HepG2 (cell line): ENCODE results near the gene SRP72. TPM values are rescaled to one million over a fixed set of nuclear protein-coding genes. Genes with fewer than 3 reads are reported as not detected.

ENCODE experiments used
- ARHGAP35 ChIP-seq: sonication (generic); formaldehyde crosslinking; IDR thresholded peaks from 2 replicates; pipeline ENCODE4 v1.9.0; 2022; ENCODE audit warnings: mild to moderate bottlenecking, inconsistent platforms, moderate library complexity, missing genetic modification reagents, borderline replicate concordance
- ERF ChIP-seq: IDR thresholded peaks from 2 replicates; pipeline ENCODE4 v1.6.1; 2018; ENCODE audit warnings: missing biosample characterization, missing genetic modification reagents
- HCFC1 ChIP-seq: fragments of 150-350 bp; IDR thresholded peaks from 2 replicates; pipeline ENCODE4 v1.6.1; 2014; ENCODE audit warnings: low read depth, low read length
- HNRNPLL ChIP-seq: fragments of 200-400 bp; formaldehyde crosslinking; IDR thresholded peaks from 2 replicates; pipeline ENCODE4 v1.6.1; 2017; ENCODE audit warnings: mild to moderate bottlenecking, low read depth, low read length; ENCODE audit not compliant: poor library complexity, severe bottlenecking
- MXD4 ChIP-seq: IDR thresholded peaks from 2 replicates; pipeline ENCODE4 v1.6.1; 2016; ENCODE audit warnings: mild to moderate bottlenecking, missing biosample characterization, missing genetic modification reagents
- NR3C1 ChIP-seq: sonication (generic); formaldehyde crosslinking; IDR thresholded peaks from 2 replicates; pipeline ENCODE4 v1.4.0; 2020; ENCODE audit warnings: missing genetic modification reagents
- SAP130 ChIP-seq: IDR thresholded peaks from 2 replicates; pipeline ENCODE4 v1.6.1; 2016; ENCODE audit warnings: low read depth
- SP140L ChIP-seq: sonication (generic); formaldehyde crosslinking; IDR thresholded peaks from 2 replicates; pipeline ENCODE4 v1.4.0; 2020; ENCODE audit warnings: missing genetic modification reagents, borderline replicate concordance
- SP5 ChIP-seq: IDR thresholded peaks from 2 replicates; pipeline ENCODE4 v1.6.1; 2016; ENCODE audit warnings: low read depth, borderline replicate concordance
- ZFP41 ChIP-seq: sonication (generic); formaldehyde crosslinking; IDR thresholded peaks from 2 replicates; pipeline ENCODE4 v1.4.0; 2020; ENCODE audit warnings: mild to moderate bottlenecking, missing genetic modification reagents, borderline replicate concordance
- ZNF337 ChIP-seq: sonication (generic); formaldehyde crosslinking; IDR thresholded peaks from 2 replicates; pipeline ENCODE4 v1.5.1; 2020; ENCODE audit warnings: missing genetic modification reagents, low read depth, mild to moderate bottlenecking, borderline replicate concordance
- ZNF550 ChIP-seq: sonication (generic); formaldehyde crosslinking; IDR thresholded peaks from 2 replicates; pipeline ENCODE4 v1.4.0; 2020; ENCODE audit warnings: mild to moderate bottlenecking, missing genetic modification reagents, borderline replicate concordance
- ZNF616 ChIP-seq: sonication (generic); formaldehyde crosslinking; IDR thresholded peaks from 2 replicates; pipeline ENCODE4 v1.5.0; 2020; ENCODE audit warnings: low read depth, mild to moderate bottlenecking, missing genetic modification reagents
- ZNF713 ChIP-seq: sonication (generic); formaldehyde crosslinking; IDR thresholded peaks from 2 replicates; pipeline ENCODE4 v1.4.0; 2020; ENCODE audit warnings: mild to moderate bottlenecking, missing genetic modification reagents
- polyA plus RNA-seq, 8 experiments: library from polyadenylated mRNA; depleted of rRNA in 3 of 8; stranded (reverse) in 7 of 8; unstranded in 1 of 8; fragments of >200 nt; fragmentation: Illumina TruSeq in 4 of 8; extraction: Trizol in 4 of 8; gene quantifications; 2 replicates each; pipeline versions ENCODE4 v1.2.1 to v1.2.3, GENCODE V29; 2011 to 2016; ENCODE audit warnings: low read depth in 4 of 8, missing spikeins in 1 of 8, mixed read lengths in 1 of 8; ENCODE audit not compliant: insufficient read depth in 1 of 8
- total RNA-seq, 5 experiments: library from RNA; depleted of rRNA; stranded (reverse); fragments of >200 nt; fragmentation: Illumina TruSeq; extraction: Trizol; gene quantifications; 2 replicates each; pipeline ENCODE4 v1.2.3, GENCODE V29; 2016; ENCODE audit warnings: low read depth in 1 of 5
- TF ChIP-seq, protein P1 (sequence below), 2 experiments: sonication (generic) in 1 of 2; formaldehyde crosslinking in 1 of 2; IDR thresholded peaks; 2 replicates each; pipeline versions ENCODE4 v1.4.0 to v1.6.1; 2016 to 2020; ENCODE audit warnings: borderline replicate concordance in 1 of 2, low read depth in 1 of 2, mild to moderate bottlenecking in 1 of 2, missing genetic modification reagents in 1 of 2
- TF ChIP-seq, protein P2 (sequence below): sonication (generic); formaldehyde crosslinking; IDR thresholded peaks from 2 replicates; pipeline ENCODE4 v1.4.0; 2020; ENCODE audit warnings: missing genetic modification reagents
- TF ChIP-seq, protein P3 (sequence below): sonication (generic); formaldehyde crosslinking; IDR thresholded peaks from 2 replicates; pipeline ENCODE4 v1.4.0; 2020; ENCODE audit warnings: mild to moderate bottlenecking, missing genetic modification reagents
- TF ChIP-seq, protein P4 (sequence below): sonication (generic); formaldehyde crosslinking; IDR thresholded peaks from 2 replicates; pipeline ENCODE4 v1.5.1; 2020; ENCODE audit warnings: missing genetic modification reagents, mild to moderate bottlenecking, borderline replicate concordance
- TF ChIP-seq, protein P5 (sequence below): sonication (generic); formaldehyde crosslinking; IDR thresholded peaks from 2 replicates; pipeline ENCODE4 v1.4.0; 2020; ENCODE audit warnings: mild to moderate bottlenecking, missing genetic modification reagents

Gene SRP72
- total and polyA plus RNA-seq, 2 of the 13 experiments (the other 11 are each of a cell fraction or from before 2014, with no cell fraction given), result 64.9 to 75.6 TPM

DNA sequence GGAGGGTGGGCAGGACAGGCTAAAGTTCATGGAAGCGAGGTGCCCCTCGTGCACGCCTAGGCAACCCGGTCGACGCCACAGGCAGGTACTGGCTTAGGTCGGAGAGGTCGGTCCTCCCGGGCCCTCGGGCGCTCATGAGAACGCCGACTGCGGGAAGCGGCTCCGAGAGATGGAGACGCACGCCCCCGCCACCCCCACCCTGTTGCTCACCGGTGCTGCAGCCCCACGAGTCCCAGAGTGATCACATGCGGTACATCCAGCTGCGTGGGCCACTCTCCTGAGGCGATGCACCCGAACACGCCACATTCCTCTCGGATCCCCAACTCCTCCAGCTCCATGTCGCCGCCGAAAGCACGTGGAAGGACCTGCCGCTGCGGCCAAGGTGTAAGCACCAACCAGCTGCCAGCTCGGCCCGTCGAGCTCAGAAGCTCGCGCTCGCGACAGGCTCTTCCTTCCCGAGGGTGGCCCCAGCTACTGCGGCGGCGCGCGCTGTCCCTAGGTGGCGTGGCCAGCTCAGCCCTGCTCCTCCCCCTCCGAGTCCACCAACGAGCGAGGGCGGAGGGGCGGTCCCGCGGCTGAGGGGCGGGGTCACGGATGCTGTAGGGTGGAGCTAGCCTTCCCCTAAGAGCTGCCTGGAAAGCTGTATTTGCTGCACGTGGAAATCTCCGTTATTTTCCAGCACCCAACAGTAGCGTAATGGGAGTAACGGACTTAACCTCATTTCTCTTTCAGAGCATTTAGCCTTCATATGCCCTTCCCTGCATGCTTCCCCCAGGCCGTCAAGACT, 32.1 kb upstream of the SRP72 start, which contains the start of gene PPAT (continued):
- TF ChIP-seq, protein P1, sequence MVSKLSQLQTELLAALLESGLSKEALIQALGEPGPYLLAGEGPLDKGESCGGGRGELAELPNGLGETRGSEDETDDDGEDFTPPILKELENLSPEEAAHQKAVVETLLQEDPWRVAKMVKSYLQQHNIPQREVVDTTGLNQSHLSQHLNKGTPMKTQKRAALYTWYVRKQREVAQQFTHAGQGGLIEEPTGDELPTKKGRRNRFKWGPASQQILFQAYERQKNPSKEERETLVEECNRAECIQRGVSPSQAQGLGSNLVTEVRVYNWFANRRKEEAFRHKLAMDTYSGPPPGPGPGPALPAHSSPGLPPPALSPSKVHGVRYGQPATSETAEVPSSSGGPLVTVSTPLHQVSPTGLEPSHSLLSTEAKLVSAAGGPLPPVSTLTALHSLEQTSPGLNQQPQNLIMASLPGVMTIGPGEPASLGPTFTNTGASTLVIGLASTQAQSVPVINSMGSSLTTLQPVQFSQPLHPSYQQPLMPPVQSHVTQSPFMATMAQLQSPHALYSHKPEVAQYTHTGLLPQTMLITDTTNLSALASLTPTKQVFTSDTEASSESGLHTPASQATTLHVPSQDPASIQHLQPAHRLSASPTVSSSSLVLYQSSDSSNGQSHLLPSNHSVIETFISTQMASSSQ (IDR thresholded peaks at IDR 0.05; ENCODE audit: low read depth), result no peak
- TF ChIP-seq, protein P1 (CRISPR knock-in tag; IDR thresholded peaks at IDR 0.05; ENCODE audit: borderline replicate concordance), result no peak; the same call in 1 of the 2 replicates
- TF ChIP-seq, protein P2, sequence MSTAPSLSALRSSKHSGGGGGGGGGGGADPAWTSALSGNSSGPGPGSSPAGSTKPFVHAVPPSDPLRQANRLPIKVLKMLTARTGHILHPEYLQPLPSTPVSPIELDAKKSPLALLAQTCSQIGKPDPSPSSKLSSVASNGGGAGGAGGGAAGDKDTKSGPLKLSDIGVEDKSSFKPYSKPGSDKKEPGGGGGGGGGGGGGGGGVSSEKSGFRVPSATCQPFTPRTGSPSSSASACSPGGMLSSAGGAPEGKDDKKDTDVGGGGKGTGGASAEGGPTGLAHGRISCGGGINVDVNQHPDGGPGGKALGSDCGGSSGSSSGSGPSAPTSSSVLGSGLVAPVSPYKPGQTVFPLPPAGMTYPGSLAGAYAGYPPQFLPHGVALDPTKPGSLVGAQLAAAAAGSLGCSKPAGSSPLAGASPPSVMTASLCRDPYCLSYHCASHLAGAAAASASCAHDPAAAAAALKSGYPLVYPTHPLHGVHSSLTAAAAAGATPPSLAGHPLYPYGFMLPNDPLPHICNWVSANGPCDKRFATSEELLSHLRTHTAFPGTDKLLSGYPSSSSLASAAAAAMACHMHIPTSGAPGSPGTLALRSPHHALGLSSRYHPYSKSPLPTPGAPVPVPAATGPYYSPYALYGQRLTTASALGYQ (CRISPR knock-in tag), result no peak; the same call in none of the 2 replicates
- TF ChIP-seq ZNF337 (CRISPR knock-in tag) (no peak), HNRNPLL (no peak), ZNF713 (no peak), MXD4 (CRISPR knock-in tag) (peak; percentile 97), HCFC1 (peak; percentile 28), ERF (peak; percentile 54; the same call in 1 of the 2 replicates), ZNF550 (CRISPR knock-in tag) (0 out of 2 replicates have a peak, but pooled peaks have one; percentile 12), ZNF616 (peak; percentile 89), ZFP41 (CRISPR knock-in tag) (peak; percentile 61; the same call in 1 of the 2 replicates), SP5 (CRISPR knock-in tag) (0 out of 2 replicates have a peak, but pooled peaks have one; percentile 29), SAP130 (CRISPR knock-in tag) (peak; percentile 92), NR3C1 (CRISPR knock-in tag) (no peak), ARHGAP35 (CRISPR knock-in tag) (peak; percentile 42; the same call in 1 of the 2 replicates), SP140L (no peak)
- TF ChIP-seq, protein P3, sequence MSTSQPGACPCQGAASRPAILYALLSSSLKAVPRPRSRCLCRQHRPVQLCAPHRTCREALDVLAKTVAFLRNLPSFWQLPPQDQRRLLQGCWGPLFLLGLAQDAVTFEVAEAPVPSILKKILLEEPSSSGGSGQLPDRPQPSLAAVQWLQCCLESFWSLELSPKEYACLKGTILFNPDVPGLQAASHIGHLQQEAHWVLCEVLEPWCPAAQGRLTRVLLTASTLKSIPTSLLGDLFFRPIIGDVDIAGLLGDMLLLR (CRISPR knock-in tag), result no peak; the same call in 1 of the 2 replicates
- TF ChIP-seq, protein P4, sequence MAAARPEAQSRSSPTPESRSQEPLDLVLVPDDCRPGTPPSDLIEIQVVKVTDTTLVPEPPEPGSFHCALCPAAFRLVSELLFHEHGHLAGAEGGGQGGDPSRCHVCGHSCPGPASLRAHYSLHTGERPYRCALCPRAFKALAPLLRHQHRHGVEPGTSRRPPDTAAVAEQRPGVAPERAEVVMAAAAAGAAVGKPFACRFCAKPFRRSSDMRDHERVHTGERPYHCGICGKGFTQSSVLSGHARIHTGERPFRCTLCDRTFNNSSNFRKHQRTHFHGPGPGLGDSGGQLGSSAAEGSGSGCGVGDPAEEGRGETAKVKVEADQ (CRISPR knock-in tag), result 0 out of 2 replicates have a peak, but pooled peaks have one; percentile 4
- TF ChIP-seq, protein P5, sequence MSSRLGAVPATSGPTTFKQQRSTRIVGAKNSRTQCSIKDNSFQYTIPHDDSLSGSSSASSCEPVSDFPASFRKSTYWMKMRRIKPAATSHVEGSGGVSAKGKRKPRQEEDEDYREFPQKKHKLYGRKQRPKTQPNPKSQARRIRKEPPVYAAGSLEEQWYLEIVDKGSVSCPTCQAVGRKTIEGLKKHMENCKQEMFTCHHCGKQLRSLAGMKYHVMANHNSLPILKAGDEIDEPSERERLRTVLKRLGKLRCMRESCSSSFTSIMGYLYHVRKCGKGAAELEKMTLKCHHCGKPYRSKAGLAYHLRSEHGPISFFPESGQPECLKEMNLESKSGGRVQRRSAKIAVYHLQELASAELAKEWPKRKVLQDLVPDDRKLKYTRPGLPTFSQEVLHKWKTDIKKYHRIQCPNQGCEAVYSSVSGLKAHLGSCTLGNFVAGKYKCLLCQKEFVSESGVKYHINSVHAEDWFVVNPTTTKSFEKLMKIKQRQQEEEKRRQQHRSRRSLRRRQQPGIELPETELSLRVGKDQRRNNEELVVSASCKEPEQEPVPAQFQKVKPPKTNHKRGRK, result no peak
